Osteoblast (primary cell): Measurements from ENCODE around the gene GJA8. TPM values are rescaled to one million over a fixed set of nuclear protein-coding genes. Genes with fewer than 3 reads are reported as not detected.
"Not testable (repeated sequence)": the region's sequence is repeated elsewhere in the genome, so short reads cannot be mapped to it uniquely, and the experiment has no call there.

ENCODE experiments used
- DNase-seq: peaks from one replicate; pipeline ENCODE4 v3.0.0; 2011; ENCODE audit warnings: low spot score, mixed read lengths; ENCODE audit not compliant: insufficient read length; ENCODE audit errors: missing footprints
- H2AFZ ChIP-seq: 2 replicates; pipeline ENCODE4 v1.6.0; 2011; ENCODE audit warnings: mild to moderate bottlenecking, low read length
- H3K27ac ChIP-seq: 2 replicates; pipeline ENCODE4 v1.5.1; 2011; ENCODE audit warnings: mild to moderate bottlenecking, low read depth, low read length, moderate library complexity
- H3K27me3 ChIP-seq: 2 replicates; pipeline ENCODE4 v1.6.0; 2012; ENCODE audit warnings: mild to moderate bottlenecking, control low read depth, inconsistent platforms, low read length, moderate library complexity; ENCODE audit not compliant: insufficient read depth
- H3K36me3 ChIP-seq: 2 replicates; pipeline ENCODE4 v1.5.1; 2011; ENCODE audit warnings: mild to moderate bottlenecking, low read length, control low read depth, moderate library complexity; ENCODE audit not compliant: insufficient read depth
- H3K4me1 ChIP-seq: 2 replicates; pipeline ENCODE4 v1.5.1; 2011; ENCODE audit warnings: mild to moderate bottlenecking, low read length, control low read depth, moderate library complexity; ENCODE audit not compliant: insufficient read depth
- H3K4me2 ChIP-seq: 2 replicates; pipeline ENCODE4 v1.6.0; 2011; ENCODE audit warnings: mild to moderate bottlenecking, low read length; ENCODE audit not compliant: insufficient read depth
- H3K4me3 ChIP-seq: fragments of 200-600 bp; sonication (generic); 3 replicates; pipeline ENCODE4 v1.5.1; 2012; ENCODE audit warnings: mild to moderate bottlenecking, low read length, inconsistent platforms; ENCODE audit not compliant: insufficient read depth
- H3K79me2 ChIP-seq: 2 replicates; pipeline ENCODE4 v1.6.0; 2012; ENCODE audit warnings: mild to moderate bottlenecking, low read length, control low read depth, inconsistent platforms; ENCODE audit not compliant: insufficient read depth
- H3K9me3 ChIP-seq: 2 replicates; pipeline ENCODE4 v1.5.1; 2011; ENCODE audit warnings: low read depth, low read length, control low read depth
- H4K20me1 ChIP-seq: 2 replicates; pipeline ENCODE4 v1.6.0; 2012; ENCODE audit warnings: mild to moderate bottlenecking, low read length, control low read depth; ENCODE audit not compliant: insufficient read depth
- total RNA-seq: library from RNA; depleted of rRNA; stranded (reverse); fragments of >200 nt; gene quantifications from 2 replicates; pipeline ENCODE4 v1.2.3, GENCODE V29; 2012
- TF ChIP-seq, protein P1 (sequence below): IDR thresholded peaks from 2 replicates; pipeline ENCODE4 v1.5.1; 2011; ENCODE audit warnings: mild to moderate bottlenecking, low read depth, low read length, moderate library complexity; ENCODE audit errors: extremely low read depth

Gene GJA8
- total RNA-seq, 1 donor: not detected

DNA sequence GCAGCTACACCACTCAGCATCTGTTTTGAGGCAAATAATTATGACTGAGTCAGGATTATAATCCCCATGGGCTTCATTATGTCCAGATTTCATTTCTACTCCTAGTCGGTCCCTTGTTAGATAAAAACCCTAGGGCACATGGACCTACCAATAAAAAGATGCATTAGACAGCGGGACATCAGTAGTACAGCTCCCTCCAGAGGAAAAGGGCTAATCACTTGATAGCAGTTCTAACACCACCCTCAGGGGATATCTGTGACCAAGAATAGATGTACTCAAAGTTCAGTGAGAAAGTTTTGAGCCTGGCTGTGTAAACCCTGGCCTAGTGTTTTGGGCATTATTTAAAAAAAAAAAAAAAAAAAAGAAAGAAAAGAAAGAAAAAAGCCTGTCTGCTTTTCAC is 10.0 kb downstream of the GJA8 start:
- H3K4me3 ChIP-seq: no peak overlapping the region
- no peak overlapping the region for H3K27ac ChIP-seq
- no peaks in the 10 kb centered on the region for H3K4me1 ChIP-seq
- no peak overlapping the region for H2AFZ ChIP-seq
- peaks cover 13% of the 10 kb centered on the region for H3K27me3 ChIP-seq
- no peaks in the 10 kb centered on the region for H3K79me2 ChIP-seq
- H3K36me3 ChIP-seq: no peaks in the 10 kb centered on the region
- no peak for DNase-seq
- no peak overlapping the region for H3K4me2 ChIP-seq
- TF ChIP-seq, protein P1, sequence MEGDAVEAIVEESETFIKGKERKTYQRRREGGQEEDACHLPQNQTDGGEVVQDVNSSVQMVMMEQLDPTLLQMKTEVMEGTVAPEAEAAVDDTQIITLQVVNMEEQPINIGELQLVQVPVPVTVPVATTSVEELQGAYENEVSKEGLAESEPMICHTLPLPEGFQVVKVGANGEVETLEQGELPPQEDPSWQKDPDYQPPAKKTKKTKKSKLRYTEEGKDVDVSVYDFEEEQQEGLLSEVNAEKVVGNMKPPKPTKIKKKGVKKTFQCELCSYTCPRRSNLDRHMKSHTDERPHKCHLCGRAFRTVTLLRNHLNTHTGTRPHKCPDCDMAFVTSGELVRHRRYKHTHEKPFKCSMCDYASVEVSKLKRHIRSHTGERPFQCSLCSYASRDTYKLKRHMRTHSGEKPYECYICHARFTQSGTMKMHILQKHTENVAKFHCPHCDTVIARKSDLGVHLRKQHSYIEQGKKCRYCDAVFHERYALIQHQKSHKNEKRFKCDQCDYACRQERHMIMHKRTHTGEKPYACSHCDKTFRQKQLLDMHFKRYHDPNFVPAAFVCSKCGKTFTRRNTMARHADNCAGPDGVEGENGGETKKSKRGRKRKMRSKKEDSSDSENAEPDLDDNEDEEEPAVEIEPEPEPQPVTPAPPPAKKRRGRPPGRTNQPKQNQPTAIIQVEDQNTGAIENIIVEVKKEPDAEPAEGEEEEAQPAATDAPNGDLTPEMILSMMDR: no peak
- H4K20me1 ChIP-seq: no peaks in the 10 kb centered on the region
- H3K9me3 ChIP-seq: no peaks in the 10 kb centered on the region

DNA sequence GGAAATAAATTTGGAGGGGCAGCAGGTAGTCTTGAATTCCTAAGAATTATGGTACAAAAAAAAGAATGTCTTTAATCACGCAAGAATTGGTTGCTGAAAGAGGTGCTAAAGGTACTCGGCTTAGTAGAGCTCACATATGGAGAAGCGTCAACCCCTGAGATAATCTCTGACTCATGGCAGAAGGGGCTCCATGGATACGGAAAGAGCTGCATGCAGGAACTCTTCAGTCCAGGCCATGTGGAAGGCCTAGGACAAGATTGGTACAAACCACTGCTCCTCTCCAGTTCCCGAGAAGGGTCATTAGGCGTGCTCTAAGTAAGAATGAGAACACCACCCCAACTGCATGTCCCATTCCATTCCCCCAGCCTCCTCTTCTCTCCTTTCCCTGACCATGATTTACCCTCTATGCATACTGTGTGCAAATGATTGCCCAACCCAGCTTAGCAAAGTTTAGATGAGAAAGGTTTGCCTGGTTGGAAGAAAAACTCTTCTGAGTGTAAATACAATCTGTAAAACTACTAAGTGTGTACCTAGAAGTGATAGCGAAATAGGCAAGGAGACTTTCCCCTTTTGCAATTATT is 10.9 kb downstream of the GJA8 start:
- no peak for DNase-seq
- no peaks in the 10 kb centered on the region for H3K36me3 ChIP-seq
- H3K9me3 ChIP-seq: no peaks in the 10 kb centered on the region
- no peak overlapping the region for H2AFZ ChIP-seq
- peaks cover 13% of the 10 kb centered on the region for H3K27me3 ChIP-seq
- H3K79me2 ChIP-seq: no peaks in the 10 kb centered on the region
- H3K4me3 ChIP-seq: no peak overlapping the region
- H4K20me1 ChIP-seq: no peaks in the 10 kb centered on the region
- TF ChIP-seq, protein P1: no peak
- H3K4me2 ChIP-seq: no peak overlapping the region
- no peak overlapping the region for H3K27ac ChIP-seq
- H3K4me1 ChIP-seq: no peaks in the 10 kb centered on the region

DNA sequence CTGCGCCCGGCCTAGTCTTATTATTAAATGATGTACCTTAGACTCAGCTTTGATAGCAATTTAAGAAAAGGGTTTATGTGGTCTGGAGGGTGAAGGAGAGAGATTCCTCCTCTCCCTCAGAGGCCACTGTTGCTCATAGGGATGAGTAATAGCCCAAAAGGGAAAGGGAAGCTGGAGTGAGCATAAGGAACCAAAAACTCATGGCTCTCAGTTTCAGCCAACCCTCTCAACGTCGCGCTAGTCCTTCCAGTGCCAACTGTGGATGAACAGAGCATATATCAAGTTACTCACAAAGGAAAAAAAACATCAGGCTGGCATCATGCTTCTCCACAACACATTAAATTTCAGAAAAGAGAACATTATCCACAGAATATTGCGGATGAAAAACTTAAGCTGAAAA is 17.3 kb downstream of the GJA8 start:
- H3K9me3 ChIP-seq: no peaks in the 10 kb centered on the region
- no peaks in the 10 kb centered on the region for H3K36me3 ChIP-seq
- no peaks in the 10 kb centered on the region for H4K20me1 ChIP-seq
- peak overlapping the region; percentile 55 for H3K4me2 ChIP-seq
- H3K27me3 ChIP-seq: peaks cover 5% of the 10 kb centered on the region
- no peaks in the 10 kb centered on the region for H3K4me1 ChIP-seq
- peak overlapping the region; percentile 62 for H2AFZ ChIP-seq
- H3K79me2 ChIP-seq: no peaks in the 10 kb centered on the region
- peak; percentile 77 for DNase-seq
- no peak overlapping the region for H3K4me3 ChIP-seq
- H3K27ac ChIP-seq: no peak overlapping the region
- TF ChIP-seq, protein P1: no peak

DNA sequence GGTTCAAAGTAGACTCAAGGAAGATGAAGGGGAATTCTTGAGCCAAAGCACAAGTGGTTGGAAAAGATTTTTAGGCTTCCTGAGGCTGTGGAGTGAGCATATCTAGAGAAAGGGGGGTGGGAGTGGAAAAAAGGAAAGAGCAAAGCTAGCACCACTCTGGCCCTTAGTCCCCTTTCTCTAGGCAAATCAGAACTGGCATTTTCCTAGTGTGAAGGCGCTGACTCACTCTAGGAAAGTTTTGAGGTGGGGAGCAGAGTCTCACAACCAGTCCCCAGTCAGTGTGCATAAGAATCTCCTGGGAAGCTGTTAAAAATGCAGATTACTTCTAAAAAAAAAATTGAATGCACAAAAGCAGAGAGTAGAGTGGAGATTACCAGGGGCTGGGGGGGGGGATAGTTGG is 22.2 kb downstream of the GJA8 start:
- Histone ChIP-seq H3K4me3 (no peak overlapping the region), H3K36me3 (no peaks in the 10 kb centered on the region), H3K27ac (no peak overlapping the region), H4K20me1 (no peaks in the 10 kb centered on the region), H3K4me2 (no peak overlapping the region), H3K79me2 (peaks cover 3% of the 10 kb centered on the region), H2AFZ (no peak overlapping the region), H3K4me1 (peaks cover 2% of the 10 kb centered on the region), H3K9me3 (no peaks in the 10 kb centered on the region), H3K27me3 (no peaks in the 10 kb centered on the region)
- no peak for DNase-seq
- TF ChIP-seq, protein P1: no peak

- not testable (repeated sequence) for H3K27me3 ChIP-seq, DNase-seq, H3K4me3 ChIP-seq, H3K4me2 ChIP-seq, H4K20me1 ChIP-seq, H3K36me3 ChIP-seq, H2AFZ ChIP-seq, H3K9me3 ChIP-seq, H3K79me2 ChIP-seq, H3K4me1 ChIP-seq, H3K27ac ChIP-seq
Observed at GRCh38 chr1:147927215-147927614, 24.6 kb downstream of the GJA8 start.

GRCh38 chr1:147927689-147928088 is 25.1 kb downstream of the GJA8 start:
- H3K27ac ChIP-seq, DNase-seq, H3K79me2 ChIP-seq, H3K36me3 ChIP-seq, H2AFZ ChIP-seq, H3K4me1 ChIP-seq, H4K20me1 ChIP-seq, H3K4me3 ChIP-seq, H3K4me2 ChIP-seq, H3K9me3 ChIP-seq, H3K27me3 ChIP-seq: not testable (repeated sequence)
